GM23338 (cell line): ENCODE data around the gene REV3L. TPM values are rescaled to one million over a fixed set of nuclear protein-coding genes. Genes with fewer than 3 reads are reported as not detected.

Experiments used
- ATAC-seq: fragments of 200-7000 bp; cut with Tn5 transposase; 3 replicates; pipeline ENCODE4 v1.9.1; 2020
- DNase-seq: peaks from one replicate; pipeline ENCODE4 v3.0.0-alpha.2; 2015; ENCODE audit warnings: low spot score
- H2AFZ ChIP-seq: fragments of 200-600 bp; sonication (generic); 2 replicates; pipeline ENCODE4 v1.8.0; 2016; ENCODE audit warnings: antibody characterized with exemption, mild to moderate bottlenecking, moderate library complexity
- H3F3A ChIP-seq: fragments of 200-600 bp; sonication (generic); replicated peaks from 2 replicates; pipeline ENCODE4 v1.8.0; 2017; ENCODE audit warnings: antibody characterized with exemption, mixed run types, low read depth
- H3K27ac ChIP-seq: fragments of 200-600 bp; sonication (generic); 2 replicates; pipeline ENCODE4 v1.6.1; 2016; ENCODE audit warnings: low read depth
- H3K27me3 ChIP-seq: fragments of 200-600 bp; sonication (generic); 2 replicates; pipeline ENCODE4 v1.8.0; 2016; ENCODE audit warnings: mild to moderate bottlenecking, mixed run types, moderate library complexity; ENCODE audit not compliant: insufficient read depth
- H3K36me3 ChIP-seq: fragments of 200-600 bp; sonication (generic); 2 replicates; pipeline ENCODE4 v1.8.0; 2016; ENCODE audit warnings: mild to moderate bottlenecking; ENCODE audit not compliant: insufficient read depth
- H3K4me1 ChIP-seq: fragments of 200-600 bp; sonication (generic); 2 replicates; pipeline ENCODE4 v1.8.0; 2016; ENCODE audit warnings: mild to moderate bottlenecking, moderate library complexity; ENCODE audit not compliant: insufficient read depth
- H3K4me2 ChIP-seq: fragments of 200-600 bp; sonication (generic); 2 replicates; pipeline ENCODE4 v1.7.1; 2017; ENCODE audit warnings: mixed run types
- H3K4me3 ChIP-seq: fragments of 200-600 bp; sonication (generic); 2 replicates; pipeline ENCODE4 v1.6.1; 2016; ENCODE audit warnings: mixed run types
- H3K79me2 ChIP-seq: fragments of 200-600 bp; sonication (generic); replicated peaks from 2 replicates; pipeline ENCODE4 v1.8.0; 2017; ENCODE audit warnings: mild to moderate bottlenecking; ENCODE audit not compliant: insufficient read depth
- H3K9me2 ChIP-seq: fragments of 200-600 bp; sonication (generic); 2 replicates; pipeline ENCODE4 v1.8.0; 2017; ENCODE audit not compliant: insufficient read depth
- H4K20me1 ChIP-seq: fragments of 200-600 bp; sonication (generic); replicated peaks from 2 replicates; pipeline ENCODE4 v1.8.0; 2017; ENCODE audit warnings: mild to moderate bottlenecking; ENCODE audit not compliant: insufficient read depth
- H3K27ac Mint-ChIP-seq: 2 replicates; pipeline ENCODE4 v1.8.0; 2020; ENCODE audit warnings: inconsistent platforms, mild to moderate bottlenecking, moderate library complexity, mixed read lengths
- H3K27me3 Mint-ChIP-seq: 3 replicates; pipeline ENCODE4 v1.8.0; 2022; ENCODE audit warnings: low read depth, mild to moderate bottlenecking, moderate library complexity, mixed read lengths, inconsistent platforms; ENCODE audit not compliant: insufficient read depth, poor library complexity
- H3K36me3 Mint-ChIP-seq: 3 replicates; pipeline ENCODE4 v1.8.0; 2021; ENCODE audit warnings: low read depth, mild to moderate bottlenecking, inconsistent platforms, moderate library complexity, mixed read lengths
- H3K4me1 Mint-ChIP-seq: 3 replicates; pipeline ENCODE4 v1.8.0; 2020; ENCODE audit warnings: mild to moderate bottlenecking, inconsistent platforms, mixed read lengths
- H3K4me3 Mint-ChIP-seq: 3 replicates; pipeline ENCODE4 v1.8.0; 2021; ENCODE audit warnings: moderate library complexity, mild to moderate bottlenecking, inconsistent platforms, mixed read lengths
- H3K9me3 Mint-ChIP-seq: 3 replicates; pipeline ENCODE4 v1.8.0; 2020; ENCODE audit warnings: moderate library complexity, mild to moderate bottlenecking, inconsistent platforms, mixed read lengths
- CREB1 ChIP-seq: fragments of 250-450 bp; sonication (Bioruptor Pico); IDR thresholded peaks from 2 replicates; pipeline ENCODE4 v1.5.0; 2020; ENCODE audit warnings: low read depth, mild to moderate bottlenecking, moderate library complexity
- EZH2 ChIP-seq: fragments of 200-600 bp; sonication (generic); IDR thresholded peaks from one replicate; pipeline ENCODE4 v1.8.0; 2017; ENCODE audit warnings: antibody characterized with exemption, mild to moderate bottlenecking, low read depth; ENCODE audit not compliant: unreplicated experiment
- EZH2phosphoT487 ChIP-seq: fragments of 200-600 bp; sonication (generic); IDR thresholded peaks from one replicate; pipeline ENCODE4 v1.8.1; 2018; ENCODE audit warnings: antibody characterized with exemption; ENCODE audit not compliant: unreplicated experiment
- polyA plus RNA-seq: library from polyadenylated mRNA; unstranded; fragments of >200 nt; fragmentation: Nextera tagmentation; extraction: Ambion mirVana; gene quantifications from 2 replicates; pipeline ENCODE4 v1.2.1, GENCODE V29; 2016
- total RNA-seq: library from RNA; depleted of rRNA; stranded (reverse); fragments of >200 nt; shearing (Covaris generic); gene quantifications from 2 replicates; pipeline ENCODE4 v1.2.3, GENCODE V29; 2014
- TF ChIP-seq, protein P1 (sequence below): fragments of 250-450 bp; sonication (Bioruptor Pico); IDR thresholded peaks from 2 replicates; pipeline ENCODE4 v1.5.0; 2020; ENCODE audit warnings: mild to moderate bottlenecking, moderate library complexity
- TF ChIP-seq, protein P2 (sequence below): IDR thresholded peaks from 2 replicates; pipeline ENCODE4 v1.6.1; 2016; ENCODE audit warnings: antibody characterized with exemption
- TF ChIP-seq, protein P3 (sequence below), 2 experiments: fragments of 200-600 bp in 1 of 2; sonication (generic) in 1 of 2; conservative IDR thresholded peaks; 2 replicates each; pipeline versions ENCODE4 v1.5.1 to v1.6.1; 2016 to 2017; ENCODE audit warnings: antibody characterized with exemption in 2 of 2, low read depth in 2 of 2, mild to moderate bottlenecking in 2 of 2, moderate library complexity in 1 of 2

REV3L gene
- total and polyA plus RNA-seq, 2 experiments from 2014 or later = 8.3 to 13.1 TPM

DNA sequence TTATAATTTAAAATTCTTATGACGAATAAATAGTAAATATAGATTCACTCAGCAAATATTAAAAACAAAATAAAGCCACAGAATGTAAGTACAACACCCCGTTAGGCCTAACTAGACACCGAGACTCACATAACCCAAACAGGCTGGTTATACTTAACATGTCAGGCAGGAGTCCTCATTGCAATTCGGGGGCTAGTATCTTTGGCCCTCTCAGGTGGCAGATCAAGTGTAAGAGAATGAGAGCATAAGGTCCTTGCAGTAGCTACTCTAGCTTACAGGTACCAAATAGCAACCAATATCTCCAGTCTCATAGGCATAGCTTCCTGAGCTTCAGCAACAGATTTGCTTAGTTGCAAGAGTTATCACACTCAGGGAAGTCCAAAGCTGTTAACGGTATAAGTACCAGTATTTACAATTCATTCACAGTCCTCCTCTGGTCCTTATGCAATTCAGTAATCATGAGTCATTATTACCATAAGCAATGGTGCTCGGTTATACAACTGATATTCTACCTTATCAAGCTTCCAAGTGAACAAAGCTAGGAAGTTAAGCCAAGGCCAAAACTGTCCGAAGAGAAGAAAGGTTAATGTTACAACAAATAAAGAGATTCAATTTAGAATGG lies 20.1 kb downstream of the REV3L start (continued):
- TF ChIP-seq, protein P1, sequence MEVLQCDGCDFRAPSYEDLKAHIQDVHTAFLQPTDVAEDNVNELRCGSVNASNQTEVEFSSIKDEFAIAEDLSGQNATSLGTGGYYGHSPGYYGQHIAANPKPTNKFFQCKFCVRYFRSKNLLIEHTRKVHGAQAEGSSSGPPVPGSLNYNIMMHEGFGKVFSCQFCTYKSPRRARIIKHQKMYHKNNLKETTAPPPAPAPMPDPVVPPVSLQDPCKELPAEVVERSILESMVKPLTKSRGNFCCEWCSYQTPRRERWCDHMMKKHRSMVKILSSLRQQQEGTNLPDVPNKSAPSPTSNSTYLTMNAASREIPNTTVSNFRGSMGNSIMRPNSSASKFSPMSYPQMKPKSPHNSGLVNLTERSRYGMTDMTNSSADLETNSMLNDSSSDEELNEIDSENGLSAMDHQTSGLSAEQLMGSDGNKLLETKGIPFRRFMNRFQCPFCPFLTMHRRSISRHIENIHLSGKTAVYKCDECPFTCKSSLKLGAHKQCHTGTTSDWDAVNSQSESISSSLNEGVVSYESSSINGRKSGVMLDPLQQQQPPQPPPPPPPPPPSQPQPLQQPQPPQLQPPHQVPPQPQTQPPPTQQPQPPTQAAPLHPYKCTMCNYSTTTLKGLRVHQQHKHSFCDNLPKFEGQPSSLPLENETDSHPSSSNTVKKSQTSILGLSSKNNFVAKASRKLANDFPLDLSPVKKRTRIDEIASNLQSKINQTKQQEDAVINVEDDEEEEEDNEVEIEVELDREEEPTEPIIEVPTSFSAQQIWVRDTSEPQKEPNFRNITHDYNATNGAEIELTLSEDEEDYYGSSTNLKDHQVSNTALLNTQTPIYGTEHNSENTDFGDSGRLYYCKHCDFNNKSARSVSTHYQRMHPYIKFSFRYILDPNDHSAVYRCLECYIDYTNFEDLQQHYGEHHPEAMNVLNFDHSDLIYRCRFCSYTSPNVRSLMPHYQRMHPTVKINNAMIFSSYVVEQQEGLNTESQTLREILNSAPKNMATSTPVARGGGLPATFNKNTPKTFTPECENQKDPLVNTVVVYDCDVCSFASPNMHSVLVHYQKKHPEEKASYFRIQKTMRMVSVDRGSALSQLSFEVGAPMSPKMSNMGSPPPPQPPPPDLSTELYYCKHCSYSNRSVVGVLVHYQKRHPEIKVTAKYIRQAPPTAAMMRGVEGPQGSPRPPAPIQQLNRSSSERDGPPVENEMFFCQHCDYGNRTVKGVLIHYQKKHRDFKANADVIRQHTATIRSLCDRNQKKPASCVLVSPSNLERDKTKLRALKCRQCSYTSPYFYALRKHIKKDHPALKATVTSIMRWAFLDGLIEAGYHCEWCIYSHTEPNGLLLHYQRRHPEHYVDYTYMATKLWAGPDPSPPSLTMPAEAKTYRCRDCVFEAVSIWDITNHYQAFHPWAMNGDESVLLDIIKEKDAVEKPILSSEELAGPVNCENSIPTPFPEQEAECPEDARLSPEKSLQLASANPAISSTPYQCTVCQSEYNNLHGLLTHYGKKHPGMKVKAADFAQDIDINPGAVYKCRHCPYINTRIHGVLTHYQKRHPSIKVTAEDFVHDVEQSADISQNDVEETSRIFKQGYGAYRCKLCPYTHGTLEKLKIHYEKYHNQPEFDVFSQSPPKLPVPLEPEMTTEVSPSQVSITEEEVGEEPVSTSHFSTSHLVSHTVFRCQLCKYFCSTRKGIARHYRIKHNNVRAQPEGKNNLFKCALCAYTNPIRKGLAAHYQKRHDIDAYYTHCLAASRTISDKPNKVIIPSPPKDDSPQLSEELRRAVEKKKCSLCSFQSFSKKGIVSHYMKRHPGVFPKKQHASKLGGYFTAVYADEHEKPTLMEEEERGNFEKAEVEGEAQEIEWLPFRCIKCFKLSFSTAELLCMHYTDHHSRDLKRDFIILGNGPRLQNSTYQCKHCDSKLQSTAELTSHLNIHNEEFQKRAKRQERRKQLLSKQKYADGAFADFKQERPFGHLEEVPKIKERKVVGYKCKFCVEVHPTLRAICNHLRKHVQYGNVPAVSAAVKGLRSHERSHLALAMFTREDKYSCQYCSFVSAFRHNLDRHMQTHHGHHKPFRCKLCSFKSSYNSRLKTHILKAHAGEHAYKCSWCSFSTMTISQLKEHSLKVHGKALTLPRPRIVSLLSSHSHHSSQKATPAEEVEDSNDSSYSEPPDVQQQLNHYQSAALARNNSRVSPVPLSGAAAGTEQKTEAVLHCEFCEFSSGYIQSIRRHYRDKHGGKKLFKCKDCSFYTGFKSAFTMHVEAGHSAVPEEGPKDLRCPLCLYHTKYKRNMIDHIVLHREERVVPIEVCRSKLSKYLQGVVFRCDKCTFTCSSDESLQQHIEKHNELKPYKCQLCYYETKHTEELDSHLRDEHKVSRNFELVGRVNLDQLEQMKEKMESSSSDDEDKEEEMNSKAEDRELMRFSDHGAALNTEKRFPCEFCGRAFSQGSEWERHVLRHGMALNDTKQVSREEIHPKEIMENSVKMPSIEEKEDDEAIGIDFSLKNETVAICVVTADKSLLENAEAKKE = no peak

DNA sequence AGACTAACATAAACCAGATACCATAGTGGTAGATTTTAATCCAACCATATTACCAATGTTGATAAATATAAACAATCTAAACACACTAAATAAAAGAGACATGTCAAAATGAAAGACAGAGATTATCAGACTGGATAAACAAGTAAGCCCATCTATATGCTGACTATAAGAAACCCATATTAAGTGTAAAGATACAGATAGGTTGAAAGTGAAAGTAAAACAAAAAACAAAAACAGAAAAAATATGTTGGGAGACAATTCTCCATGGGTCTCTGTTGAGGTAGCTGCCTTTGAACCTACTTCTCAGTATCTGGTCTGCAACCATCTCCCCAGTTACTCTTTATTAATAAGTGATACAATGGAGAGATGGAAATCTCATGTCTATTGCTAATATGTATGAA lies 21.2 kb downstream of the REV3L start:
- Mint-ChIP-seq H3K27ac (no peak overlapping the region), H3K9me3 (peaks cover 9% of the 10 kb centered on the region; the same call in 2 of the 3 replicates), H3K27me3 (no peaks in the 10 kb centered on the region), H3K4me1 (no peaks in the 10 kb centered on the region), H3K4me3 (no peak overlapping the region), H3K36me3 (peaks cover 8% of the 10 kb centered on the region; the same call in 1 of the 3 replicates)
- Histone ChIP-seq H3K9me2 (no peaks in the 10 kb centered on the region), H3K4me2 (no peak overlapping the region), H2AFZ (no peak overlapping the region), H3K4me1 (no peaks in the 10 kb centered on the region), H3K27me3 (no peaks in the 10 kb centered on the region), H3K4me3 (no peak overlapping the region), H4K20me1 (peaks cover 4% of the 10 kb centered on the region), H3K36me3 (no peaks in the 10 kb centered on the region), H3F3A (no peaks in the 10 kb centered on the region), H3K27ac (no peak overlapping the region), H3K79me2 (no peaks in the 10 kb centered on the region; the same call in 1 of the 2 replicates)
- ATAC-seq (no peak), DNase-seq (no peak)
- TF ChIP-seq, protein P2, sequence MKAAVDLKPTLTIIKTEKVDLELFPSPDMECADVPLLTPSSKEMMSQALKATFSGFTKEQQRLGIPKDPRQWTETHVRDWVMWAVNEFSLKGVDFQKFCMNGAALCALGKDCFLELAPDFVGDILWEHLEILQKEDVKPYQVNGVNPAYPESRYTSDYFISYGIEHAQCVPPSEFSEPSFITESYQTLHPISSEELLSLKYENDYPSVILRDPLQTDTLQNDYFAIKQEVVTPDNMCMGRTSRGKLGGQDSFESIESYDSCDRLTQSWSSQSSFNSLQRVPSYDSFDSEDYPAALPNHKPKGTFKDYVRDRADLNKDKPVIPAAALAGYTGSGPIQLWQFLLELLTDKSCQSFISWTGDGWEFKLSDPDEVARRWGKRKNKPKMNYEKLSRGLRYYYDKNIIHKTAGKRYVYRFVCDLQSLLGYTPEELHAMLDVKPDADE = no peak
- TF ChIP-seq CREB1 (CRISPR knock-in tag) = no peak
- TF ChIP-seq EZH2phosphoT487 = no peak
- TF ChIP-seq, protein P3, sequence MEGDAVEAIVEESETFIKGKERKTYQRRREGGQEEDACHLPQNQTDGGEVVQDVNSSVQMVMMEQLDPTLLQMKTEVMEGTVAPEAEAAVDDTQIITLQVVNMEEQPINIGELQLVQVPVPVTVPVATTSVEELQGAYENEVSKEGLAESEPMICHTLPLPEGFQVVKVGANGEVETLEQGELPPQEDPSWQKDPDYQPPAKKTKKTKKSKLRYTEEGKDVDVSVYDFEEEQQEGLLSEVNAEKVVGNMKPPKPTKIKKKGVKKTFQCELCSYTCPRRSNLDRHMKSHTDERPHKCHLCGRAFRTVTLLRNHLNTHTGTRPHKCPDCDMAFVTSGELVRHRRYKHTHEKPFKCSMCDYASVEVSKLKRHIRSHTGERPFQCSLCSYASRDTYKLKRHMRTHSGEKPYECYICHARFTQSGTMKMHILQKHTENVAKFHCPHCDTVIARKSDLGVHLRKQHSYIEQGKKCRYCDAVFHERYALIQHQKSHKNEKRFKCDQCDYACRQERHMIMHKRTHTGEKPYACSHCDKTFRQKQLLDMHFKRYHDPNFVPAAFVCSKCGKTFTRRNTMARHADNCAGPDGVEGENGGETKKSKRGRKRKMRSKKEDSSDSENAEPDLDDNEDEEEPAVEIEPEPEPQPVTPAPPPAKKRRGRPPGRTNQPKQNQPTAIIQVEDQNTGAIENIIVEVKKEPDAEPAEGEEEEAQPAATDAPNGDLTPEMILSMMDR (conservative IDR thresholded peaks at IDR 0.05; ENCODE audit: low read depth in 2 of 2) = no peak
- no peak for TF ChIP-seq EZH2
